ENCODE data around the gene MAPK8IP1. TPM values are rescaled to one million over a fixed set of nuclear protein-coding genes. Genes with fewer than 3 reads are reported as not detected.

MAPK8IP1 gene
- polyA plus RNA-seq, 1 donor from 2014 or later, result 58.8 TPM

- Histone ChIP-seq H3K4me2 (ENCODE audit: low read length) (peak within 1 kb of the TSS; percentile 98), H3K27ac (ENCODE audit: low read length) (peak within 1 kb of the TSS; percentile 69), H3K36me3 (ENCODE audit: insufficient read depth, low read length) (no peaks in the 10 kb centered on the region), H3K79me2 (replicated peaks; ENCODE audit: insufficient read depth, low read length) (peaks cover 35% of the 10 kb centered on the region), H3F3A (ENCODE audit: insufficient read depth, low read length, poor library complexity, severe bottlenecking) (no peaks in the 10 kb centered on the region), H3K27me3 (ENCODE audit: insufficient read depth, low read depth, low read length) (peaks cover 17% of the 10 kb centered on the region), H3K4me3 (ENCODE audit: low read length) (peak within 1 kb of the TSS; percentile 83), H3K9me2 (ENCODE audit: insufficient read depth, low read length) (no peaks in the 10 kb centered on the region), H3K9ac (ENCODE audit: low read length) (peak within 1 kb of the TSS; percentile 87), H3K9me3 (ENCODE audit: low read length) (no peaks in the 10 kb centered on the region), H4K20me1 (ENCODE audit: insufficient read depth) (no peaks in the 10 kb centered on the region), H2AFZ (ENCODE audit: low read depth, low read length) (peak within 1 kb of the TSS; percentile 57)
- peak; percentile 27 for TF ChIP-seq SMC3 (conservative IDR thresholded peaks at IDR 0.05; ENCODE audit: poor library complexity)
- peak; percentile 97 for TF ChIP-seq POLR2AphosphoS5 (IDR thresholded peaks at IDR 0.05)
- peak; percentile 78 for TF ChIP-seq REST (IDR thresholded peaks at IDR 0.05; ENCODE audit: borderline replicate concordance)
- peak; percentile 90 for TF ChIP-seq TAF1 (IDR thresholded peaks at IDR 0.05; ENCODE audit: low read depth)
- TF ChIP-seq EP300 (conservative IDR thresholded peaks at IDR 0.05; ENCODE audit: poor library complexity, severe bottlenecking), result peak; percentile 53
- no peak for TF ChIP-seq CTCF (IDR thresholded peaks at IDR 0.05; ENCODE audit: poor library complexity, severe bottlenecking)
- no peak for TF ChIP-seq EZH2 (IDR thresholded peaks at IDR 0.05; ENCODE audit: borderline replicate concordance, insufficient read depth, low read length, poor library complexity, severe bottlenecking)
- TF ChIP-seq MXI1 (conservative IDR thresholded peaks at IDR 0.05; ENCODE audit: poor library complexity, severe bottlenecking), result peak; percentile 85
- TF ChIP-seq RAD21 (conservative IDR thresholded peaks at IDR 0.05), result peak; percentile 20
These were observed 38.2 kb upstream of the MAPK8IP1 start, which contains the start of gene CRY2 for GRCh38 chr11:45846974-45847910. CRY2 (plus strand) TSS chr11:45847475; CDS start chr11:45847491, 16 bp downstream.

GRCh38 chr11:45847911-45848316, 37.5 kb upstream of the MAPK8IP1 start:
- peak overlapping the region; percentile 83 for H3K4me3 ChIP-seq (ENCODE audit: low read length)
- H3K4me2 ChIP-seq (ENCODE audit: low read length), result peak overlapping the region; percentile 98
- peak overlapping the region; percentile 57 for H2AFZ ChIP-seq (ENCODE audit: low read depth, low read length)
- no peaks in the 10 kb centered on the region for H3K9me3 ChIP-seq (ENCODE audit: low read length)
- no peaks in the 10 kb centered on the region for H3K9me2 ChIP-seq (ENCODE audit: insufficient read depth, low read length)
- H3K27ac ChIP-seq (ENCODE audit: low read length), result peak overlapping the region; percentile 69
- H3K9ac ChIP-seq (ENCODE audit: low read length), result peak overlapping the region; percentile 87
- peaks cover 17% of the 10 kb centered on the region for H3K27me3 ChIP-seq (ENCODE audit: insufficient read depth, low read depth, low read length)
- H4K20me1 ChIP-seq (ENCODE audit: insufficient read depth), result no peaks in the 10 kb centered on the region
- TF ChIP-seq SMC3 (conservative IDR thresholded peaks at IDR 0.05; ENCODE audit: poor library complexity), result no peak
- peak; percentile 3 for TF ChIP-seq TAF1 (IDR thresholded peaks at IDR 0.05; ENCODE audit: low read depth)
- TF ChIP-seq CTCF (IDR thresholded peaks at IDR 0.05; ENCODE audit: poor library complexity, severe bottlenecking), result peak; percentile 35
- peaks cover 42% of the 10 kb centered on the region for H3K79me2 ChIP-seq (replicated peaks; ENCODE audit: insufficient read depth, low read length)
- no peaks in the 10 kb centered on the region for H3F3A ChIP-seq (ENCODE audit: insufficient read depth, low read length, poor library complexity, severe bottlenecking)
- no peaks in the 10 kb centered on the region for H3K36me3 ChIP-seq (ENCODE audit: insufficient read depth, low read length)
